Limb (tissue), 2 donors: Measurements from ENCODE around the gene MPL.

ENCODE experiments used
- DNase-seq, 2 donors: peaks; one replicate each; pipeline ENCODE4 v3.0.0-alpha.2; 2016; ENCODE audit errors: extremely low spot score in 2 of 2

MPL gene

DNA sequence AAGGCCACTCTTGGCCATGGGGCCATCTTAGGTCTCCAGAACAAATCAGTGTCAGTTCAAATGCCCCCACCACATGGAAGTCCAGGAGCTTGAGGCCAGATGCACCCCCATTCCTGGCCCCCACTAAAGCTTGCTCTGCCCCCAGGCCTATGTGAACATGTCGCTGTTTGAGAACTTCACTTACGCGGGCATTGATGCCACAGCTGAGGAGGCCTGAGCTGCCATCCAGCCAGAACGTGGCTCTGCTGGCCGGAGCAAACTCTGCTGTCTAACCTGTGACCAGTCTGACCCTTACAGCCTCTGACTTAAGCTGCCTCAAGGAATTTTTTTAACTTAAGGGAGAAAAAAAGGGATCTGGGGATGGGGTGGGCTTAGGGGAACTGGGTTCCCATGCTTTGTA lies 15.1 kb upstream of the MPL start:
- DNase-seq: no peak

DNA sequence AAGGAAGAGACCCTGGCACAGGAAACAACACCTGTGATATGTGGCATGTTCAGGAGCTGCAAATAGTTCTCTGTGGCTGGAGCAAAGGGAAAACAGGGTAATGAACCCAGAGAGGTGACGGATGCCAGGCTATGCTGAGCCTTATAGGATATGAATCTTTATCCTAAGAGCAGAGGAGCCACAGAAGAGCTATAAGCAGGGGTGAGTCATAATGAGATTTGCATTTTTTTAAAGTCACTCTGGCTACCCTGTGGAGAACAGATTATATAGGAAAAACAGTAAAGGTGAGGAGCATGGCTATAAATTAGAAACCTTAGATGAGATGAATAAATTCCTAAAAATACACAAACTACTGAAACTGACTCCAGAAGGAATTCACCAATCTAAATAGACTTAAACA lies 12.8 kb upstream of the MPL start:
- no peak for DNase-seq

DNA sequence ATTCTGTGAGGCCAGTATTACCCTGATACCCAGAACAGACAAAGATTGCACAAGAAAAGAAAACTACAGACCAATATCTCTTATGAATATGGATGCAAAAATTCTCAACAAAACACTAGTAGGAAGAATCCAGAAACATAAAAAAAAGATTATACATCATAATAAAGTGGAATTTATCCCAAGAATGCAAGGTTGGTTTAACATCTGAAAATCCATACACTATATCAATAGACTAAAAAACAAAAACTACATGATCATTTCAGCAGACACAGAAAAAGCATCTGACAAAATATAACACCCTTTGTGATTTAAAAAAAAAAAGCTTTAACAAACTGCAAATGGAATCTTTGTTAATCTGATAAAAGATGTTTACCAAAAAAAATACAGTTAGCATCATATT lies 12.2 kb upstream of the MPL start:
- no peak for DNase-seq

DNA sequence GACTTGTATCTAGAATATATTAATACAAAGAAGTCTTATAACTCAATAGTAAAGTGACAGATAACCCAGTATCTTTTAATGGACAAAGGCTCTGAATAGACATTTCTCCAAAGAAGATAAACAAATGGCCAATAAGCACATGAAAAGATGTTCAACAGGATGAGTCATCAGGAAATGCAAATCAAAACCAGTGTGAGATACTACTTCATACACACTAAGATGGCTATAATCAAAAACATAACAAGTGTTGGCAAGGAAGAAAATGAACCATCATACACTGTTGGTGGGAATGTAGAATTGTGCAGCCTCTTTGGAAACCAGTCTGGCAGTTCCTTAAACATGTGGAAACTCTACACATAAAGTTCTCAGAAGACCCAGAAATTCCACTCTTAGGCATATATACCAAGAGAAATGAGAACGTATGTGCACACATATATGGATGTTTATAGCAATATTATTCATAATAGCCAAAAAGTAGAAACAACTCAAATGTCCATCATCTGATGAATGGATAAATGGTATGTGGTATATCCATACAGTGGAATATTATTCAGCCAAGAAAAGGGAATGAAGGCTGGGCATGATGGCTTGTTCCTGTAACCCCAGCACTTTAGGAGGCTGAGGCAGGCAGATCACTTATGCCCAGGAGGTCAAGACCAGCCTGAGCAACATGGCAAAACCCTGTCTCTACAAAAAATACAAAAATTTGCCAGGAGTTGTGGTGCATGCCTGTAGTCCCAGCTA lies 9.9 kb upstream of the MPL start:
- DNase-seq: no peak

DNA sequence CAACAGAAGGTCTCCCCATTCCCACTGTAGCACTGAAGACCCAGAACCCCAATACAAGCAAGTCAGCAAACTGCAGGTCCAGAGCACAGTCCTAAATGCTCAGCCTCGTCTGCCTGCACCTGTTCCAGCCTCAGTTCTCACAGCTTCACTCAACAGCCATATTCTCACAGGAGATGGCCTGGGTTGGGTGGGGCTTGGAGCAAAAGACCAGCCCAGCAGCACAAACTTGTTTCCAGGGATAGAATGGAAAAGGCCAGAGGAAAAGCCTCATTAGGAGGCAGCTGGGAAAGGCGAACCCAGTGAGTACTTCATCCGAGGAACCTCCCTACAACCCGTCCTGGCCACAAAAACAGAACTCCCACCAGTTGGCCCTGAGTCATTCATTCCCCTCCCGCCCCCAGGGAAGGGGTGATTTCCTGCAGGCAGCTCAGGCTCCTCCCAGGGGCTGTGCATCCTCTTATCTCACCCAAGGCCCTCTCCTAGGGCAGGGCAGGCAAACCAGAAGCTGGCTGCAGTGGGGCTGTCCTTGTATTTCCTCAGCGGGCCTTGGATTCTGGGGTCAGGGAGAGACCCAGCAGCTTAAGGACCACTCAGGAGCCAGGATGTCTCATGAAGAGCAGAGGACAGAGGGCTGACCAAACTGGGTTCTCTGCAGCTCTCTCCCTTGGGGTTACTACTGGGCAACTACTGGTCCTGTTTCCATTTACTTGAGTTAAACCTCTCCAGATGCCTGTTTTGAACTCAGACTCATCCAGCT lies 7.4 kb upstream of the MPL start:
- no peak for DNase-seq

DNA sequence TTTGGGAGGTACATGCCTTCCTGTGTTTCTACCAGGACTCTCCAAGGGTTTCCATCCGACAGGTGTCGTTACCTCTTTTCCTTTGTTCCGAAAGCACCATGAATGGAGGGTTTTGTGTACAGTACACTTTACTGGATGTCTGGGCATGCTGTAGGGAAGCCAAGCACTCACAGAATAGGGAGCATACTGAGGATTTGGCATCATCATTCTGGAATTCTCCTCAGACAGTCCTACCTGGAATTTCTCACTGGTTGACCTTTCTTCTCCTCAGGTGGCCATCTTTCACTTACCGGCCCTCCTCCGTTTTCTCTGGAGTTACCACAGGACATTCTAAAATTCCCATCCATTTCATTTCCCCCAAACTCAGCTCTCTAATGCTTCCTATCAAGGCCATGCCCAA lies 5.9 kb upstream of the MPL start:
- DNase-seq: no peak

DNA sequence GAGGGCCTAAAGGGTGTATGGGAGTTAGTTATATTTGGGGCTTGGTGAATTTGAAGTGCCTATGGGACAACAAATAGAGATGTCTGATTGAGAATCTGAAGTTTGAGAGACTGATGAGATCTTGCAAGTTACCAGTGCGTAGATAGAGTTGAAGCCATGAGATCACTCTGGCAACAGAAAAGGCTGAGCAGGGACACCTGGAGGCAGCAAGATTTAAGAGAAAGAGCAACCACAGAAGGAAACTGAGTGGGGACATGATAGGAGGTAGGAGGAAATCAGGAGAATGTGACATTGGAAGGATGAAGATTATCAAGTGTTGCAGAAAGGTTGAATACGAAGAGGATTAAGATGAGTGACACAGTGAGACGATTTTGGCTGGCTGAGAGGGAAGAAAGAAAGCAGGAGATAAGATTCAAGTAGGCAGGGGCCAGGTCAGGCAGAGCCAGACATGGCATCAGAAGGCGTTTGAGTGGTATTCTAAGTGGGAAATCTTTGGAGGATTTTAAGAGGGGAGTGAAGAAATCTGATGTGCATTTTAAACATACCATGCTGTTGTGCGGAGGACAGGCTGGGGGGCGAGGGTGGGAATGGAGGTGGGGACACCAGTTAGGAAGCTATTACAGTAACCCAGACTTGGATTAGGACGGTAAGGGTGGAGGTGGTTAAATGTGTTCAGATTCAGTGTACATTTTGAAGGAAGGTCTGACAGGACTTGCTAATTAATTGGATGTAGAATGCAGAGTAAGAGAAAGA lies 3.0 kb upstream of the MPL start:
- no peak for DNase-seq

DNA sequence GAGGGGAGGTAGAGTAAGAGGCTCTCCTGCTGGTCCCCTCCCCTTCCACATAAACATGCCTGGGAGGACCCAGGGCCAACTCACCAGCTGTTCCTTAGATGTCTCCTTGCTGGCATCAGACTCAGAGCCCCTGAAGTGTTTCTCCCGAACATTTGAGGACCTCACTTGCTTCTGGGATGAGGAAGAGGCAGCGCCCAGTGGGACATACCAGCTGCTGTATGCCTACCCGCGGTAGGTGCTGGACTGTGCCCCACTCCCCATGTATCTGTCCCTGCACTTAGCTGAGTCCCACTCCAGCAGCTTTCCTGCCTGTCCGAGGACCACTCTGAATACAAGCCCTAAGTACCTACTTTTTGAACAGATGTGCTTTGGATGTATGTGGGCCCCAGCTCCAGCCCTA lies 383 bp downstream of the MPL start:
- DNase-seq: no peak

DNA sequence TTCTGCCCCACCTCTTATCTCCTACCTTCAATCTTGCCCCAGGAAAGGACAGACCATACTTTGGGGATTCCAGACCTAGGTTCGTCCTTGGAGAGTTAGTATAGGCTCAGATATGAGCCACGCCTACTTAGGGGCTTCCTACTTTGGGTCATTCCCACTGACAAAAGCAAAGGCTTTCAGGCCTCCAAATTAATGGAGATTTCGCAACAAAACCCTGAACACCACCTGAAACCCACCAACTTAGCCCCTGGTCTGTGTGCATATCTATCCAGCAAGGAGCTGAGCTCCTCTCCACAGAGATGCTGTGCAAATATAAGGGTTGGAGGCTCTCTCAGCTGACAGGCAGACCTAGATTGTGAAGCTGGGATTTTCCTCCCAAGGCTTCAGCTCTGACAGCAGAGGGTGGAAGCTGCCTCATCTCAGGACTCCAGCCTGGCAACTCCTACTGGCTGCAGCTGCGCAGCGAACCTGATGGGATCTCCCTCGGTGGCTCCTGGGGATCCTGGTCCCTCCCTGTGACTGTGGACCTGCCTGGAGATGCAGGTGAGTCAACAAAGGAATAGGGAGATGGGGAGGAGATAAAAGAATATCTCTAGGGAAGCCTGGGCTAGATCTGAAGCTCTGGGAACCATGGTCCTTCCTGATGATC lies 2.1 kb downstream of the MPL start:
- DNase-seq: no peak

DNA sequence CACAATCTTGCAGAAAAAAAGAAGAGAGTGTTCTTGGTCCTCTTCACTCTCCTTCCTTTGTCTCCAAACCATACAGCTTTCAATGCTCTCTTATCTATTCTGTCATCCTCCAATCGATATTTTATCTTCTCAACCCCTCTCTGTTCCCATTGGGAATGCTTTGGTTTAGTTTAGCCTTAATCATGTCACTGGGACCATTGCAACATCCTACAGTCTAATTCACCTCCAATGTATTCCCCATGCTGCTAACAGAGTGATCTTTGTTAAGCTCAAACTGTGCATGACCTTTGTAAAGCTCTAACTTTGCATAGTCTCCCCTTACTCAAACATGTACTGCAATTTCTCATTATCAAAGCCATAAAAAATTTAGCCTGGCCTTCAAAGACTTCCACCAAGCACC lies 2.9 kb downstream of the MPL start:
- no peak for DNase-seq

DNA sequence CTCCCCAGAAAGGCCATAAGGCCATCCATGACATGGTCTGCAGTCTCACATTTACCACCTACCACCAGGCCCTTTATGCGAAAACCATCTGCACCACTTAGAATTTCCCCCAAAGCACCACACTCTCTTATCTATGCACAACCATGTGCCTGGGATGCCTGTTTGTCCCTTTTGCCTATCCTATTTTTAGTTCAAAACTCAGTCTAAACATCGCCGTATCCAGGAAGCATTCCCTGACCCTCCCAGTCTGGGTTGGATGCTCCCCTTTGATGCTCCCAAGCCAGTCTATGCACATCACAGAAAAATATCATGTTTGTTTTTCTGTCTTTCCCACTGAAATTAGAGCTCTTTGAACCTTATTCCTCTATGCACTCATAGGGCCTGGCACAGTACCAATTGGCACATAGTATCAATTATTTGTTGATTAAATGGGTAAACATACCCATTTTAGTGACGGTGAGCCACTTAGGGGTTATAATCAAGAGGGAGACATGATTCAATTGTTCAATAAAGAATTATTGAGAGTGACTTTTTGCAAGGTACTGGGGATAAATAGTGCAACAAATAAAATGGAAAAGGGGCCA lies 6.7 kb downstream of the MPL start:
- DNase-seq: no peak

DNA sequence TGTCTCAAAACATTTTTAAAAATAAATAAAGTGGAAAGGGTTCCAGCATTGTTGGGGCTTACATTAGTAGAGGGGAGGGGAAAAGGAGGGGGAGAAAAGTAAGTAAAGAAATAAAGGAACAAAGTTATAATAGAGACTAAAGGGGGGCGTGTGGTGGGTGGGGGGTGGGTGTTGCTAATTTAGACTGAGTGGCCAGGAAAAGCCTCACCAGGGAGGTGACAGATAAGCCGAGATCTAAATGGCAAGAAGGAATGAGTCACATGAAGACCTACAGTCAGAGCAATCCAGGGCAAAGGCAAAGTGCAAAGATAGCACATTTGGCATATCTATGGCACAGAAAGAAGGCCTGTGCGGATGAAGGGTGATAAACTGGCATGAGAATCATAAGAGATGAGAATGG lies 7.5 kb downstream of the MPL start:
- no peak for DNase-seq

DNA sequence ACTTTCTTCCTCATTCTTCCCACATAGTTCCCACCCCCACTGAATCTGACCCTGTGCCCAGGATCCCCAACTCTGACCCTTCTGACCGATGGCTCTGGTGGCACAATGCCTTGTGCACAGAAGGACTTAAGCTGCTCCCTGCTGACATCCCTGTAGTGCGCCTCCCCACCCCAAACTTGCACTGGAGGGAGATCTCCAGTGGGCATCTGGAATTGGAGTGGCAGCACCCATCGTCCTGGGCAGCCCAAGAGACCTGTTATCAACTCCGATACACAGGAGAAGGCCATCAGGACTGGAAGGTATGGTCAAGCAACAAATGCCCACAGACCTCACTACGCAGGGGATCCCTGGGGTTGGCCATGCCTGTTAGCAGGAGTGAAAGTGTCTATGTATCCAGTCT lies 9.0 kb downstream of the MPL start:
- no peak for DNase-seq

DNA sequence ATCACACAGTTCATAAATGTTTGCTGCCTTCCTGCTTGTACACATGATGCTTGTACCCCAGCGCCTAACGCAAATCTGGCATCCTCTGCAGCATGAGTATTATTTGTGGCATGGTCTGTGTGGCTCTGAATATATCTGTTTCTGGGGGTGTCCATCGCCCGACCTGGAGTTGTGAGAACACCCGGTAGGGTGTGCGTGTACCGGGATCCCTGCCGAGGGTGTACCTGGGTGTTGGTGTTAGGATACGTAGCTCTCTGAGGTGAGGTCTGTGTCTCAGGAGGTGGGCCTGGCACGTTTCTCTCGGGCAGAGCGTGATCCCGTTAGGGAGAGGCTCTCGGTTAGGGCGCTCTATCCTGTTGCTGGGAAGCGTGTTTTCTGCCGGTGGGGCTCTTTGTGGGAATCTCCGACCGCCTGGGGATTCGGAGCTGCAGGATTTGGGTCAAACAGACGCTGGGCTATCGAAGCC lies 10.8 kb downstream of the MPL start:
- DNase-seq: no peak

DNA sequence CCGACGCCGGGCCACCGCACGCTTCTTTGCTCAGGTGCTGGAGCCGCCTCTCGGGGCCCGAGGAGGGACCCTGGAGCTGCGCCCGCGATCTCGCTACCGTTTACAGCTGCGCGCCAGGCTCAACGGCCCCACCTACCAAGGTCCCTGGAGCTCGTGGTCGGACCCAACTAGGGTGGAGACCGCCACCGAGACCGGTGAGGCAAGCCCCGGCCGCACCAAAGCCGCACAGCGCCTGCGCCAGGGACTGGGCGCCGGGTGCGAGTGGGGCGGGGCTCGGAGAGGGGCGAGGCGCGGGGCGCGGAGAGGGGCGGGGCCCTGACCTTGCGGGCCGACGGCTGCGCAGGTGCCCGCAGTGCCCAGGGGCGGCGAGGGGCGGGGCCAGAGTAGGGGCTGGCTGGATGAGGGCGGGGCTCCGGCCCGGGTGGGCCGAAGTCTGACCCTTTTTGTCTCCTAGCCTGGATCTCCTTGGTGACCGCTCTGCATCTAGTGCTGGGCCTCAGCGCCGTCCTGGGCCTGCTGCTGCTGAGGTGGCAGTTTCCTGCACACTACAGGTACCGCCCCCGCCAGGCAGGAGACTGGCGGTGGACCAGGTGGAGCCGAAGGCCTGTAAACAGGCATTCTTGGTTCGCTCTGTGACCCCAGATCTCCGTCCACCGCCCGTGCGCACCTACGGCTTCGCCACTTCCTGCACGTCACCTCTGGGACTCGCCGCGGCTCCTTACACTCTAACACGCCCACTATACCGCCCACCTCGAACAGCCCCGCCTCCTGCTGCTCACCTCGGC lies 11.4 kb downstream of the MPL start:
- DNase-seq: peak; percentile 51 to 89

DNA sequence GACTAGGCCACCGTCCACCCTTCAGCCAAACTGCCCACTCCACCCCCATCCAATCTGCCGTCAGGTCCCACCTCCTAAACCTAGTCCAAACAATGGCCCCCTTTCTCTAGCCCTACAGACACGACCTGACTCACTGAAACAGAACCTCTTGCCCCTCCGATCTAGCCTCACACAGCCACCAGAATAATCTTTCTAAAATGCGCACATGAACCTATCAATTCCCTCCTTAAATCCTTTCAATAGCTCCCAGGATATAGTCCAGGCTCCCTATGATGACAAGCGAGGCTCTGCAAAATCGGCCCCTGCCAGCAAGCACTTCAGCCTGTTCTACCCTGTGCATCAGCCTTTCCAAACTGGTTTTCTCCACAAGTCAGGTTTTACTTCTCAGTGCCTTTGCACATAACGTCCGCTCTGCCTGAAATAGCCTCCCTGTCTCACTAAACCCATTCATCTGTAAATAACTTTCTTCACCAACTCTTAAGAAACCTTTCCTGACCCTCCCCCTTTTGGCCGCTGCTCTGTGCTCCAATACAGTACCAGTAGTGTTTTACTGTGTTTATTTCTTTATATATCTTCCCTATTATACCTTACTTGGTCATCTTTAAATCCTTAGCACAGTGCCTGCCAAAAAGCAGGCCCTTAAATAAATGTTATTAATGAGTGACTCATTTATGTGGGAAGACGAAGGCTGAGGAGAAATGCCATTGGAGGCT lies 12.1 kb downstream of the MPL start:
- DNase-seq: peak in 1 of 2 donors; percentile 14

DNA sequence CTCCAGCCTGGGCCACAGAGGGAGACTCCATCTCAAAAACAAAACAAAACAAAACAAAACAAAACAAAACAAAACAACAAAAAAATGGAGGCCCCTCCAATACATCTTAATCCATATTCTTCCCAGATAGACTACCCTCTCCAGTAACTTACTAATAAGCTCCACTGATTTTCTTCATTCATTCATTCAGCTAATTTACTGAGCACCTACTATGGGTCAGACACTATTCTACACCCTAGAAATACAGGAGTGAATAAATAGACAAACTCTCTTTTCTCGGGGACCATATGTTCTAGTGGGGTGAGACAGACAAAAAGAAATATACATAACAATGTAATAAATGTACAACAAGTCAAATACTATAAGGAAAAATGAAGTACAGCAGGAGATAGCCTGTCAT lies 13.4 kb downstream of the MPL start:
- DNase-seq: no peak

DNA sequence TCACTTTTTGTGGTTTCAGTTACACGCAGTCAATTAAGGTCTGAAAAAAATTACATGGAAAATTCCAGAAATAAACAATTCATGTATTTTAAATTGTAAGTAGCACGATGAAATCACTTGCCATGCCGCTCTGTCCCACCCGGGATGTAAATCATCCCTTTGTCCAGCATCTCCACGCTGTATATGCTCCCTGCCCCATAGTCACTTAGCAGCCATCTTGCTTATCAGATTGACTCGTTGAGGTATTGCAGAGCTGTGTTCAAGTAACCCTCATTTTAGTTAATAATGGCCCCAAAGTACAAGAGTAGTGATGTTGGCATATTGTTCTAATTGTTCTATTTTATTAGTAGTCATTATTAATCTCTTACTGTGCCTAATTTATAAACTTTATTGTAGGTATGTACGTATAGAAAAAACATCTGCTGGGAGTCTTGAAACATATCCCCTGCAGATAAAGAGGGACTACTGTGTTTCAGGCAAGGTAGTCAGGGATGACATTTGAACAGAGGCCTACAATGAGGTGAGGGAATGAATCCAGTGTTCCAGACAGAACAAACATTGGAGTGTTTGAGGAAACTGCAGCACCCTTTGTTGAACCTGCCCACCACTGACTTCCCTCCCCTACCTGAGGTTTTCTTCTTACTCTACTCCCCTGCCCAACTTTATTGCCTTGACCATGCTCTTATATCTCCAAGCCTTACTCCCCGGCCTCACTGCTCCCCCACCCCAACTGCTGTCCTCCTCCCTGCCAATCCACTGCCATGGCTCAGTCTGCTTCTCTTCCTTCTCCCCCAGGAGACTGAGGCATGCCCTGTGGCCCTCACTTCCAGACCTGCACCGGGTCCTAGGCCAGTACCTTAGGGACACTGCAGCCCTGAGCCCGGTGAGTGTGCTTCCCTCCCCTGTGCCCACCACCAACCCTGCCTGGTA lies 14.1 kb downstream of the MPL start:
- no peak for DNase-seq

DNA sequence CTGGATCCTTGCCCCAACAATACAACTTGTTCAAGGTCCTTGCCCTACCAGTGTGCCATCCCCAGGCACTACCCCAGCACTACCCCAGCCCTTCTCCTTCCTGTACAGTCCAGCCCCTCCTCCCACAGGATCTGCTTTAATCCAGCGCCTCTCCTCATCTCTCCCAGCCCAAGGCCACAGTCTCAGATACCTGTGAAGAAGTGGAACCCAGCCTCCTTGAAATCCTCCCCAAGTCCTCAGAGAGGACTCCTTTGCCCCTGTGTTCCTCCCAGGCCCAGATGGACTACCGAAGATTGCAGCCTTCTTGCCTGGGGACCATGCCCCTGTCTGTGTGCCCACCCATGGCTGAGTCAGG lies 14.7 kb downstream of the MPL start:
- no peak for DNase-seq
